OCI-LY7 (cell line): ENCODE data around the gene USP8.

Experiments used
- EZH2phosphoT487 ChIP-seq: fragments of 200-600 bp; sonication (generic); IDR thresholded peaks from 2 replicates; pipeline ENCODE4 v1.6.1; 2018; ENCODE audit warnings: low read depth, borderline replicate concordance, mild to moderate bottlenecking, mixed run types, antibody characterized with exemption, low read length, moderate library complexity, mixed read lengths
- TF ChIP-seq, protein P1 (sequence below): fragments of 200-600 bp; sonication (generic); conservative IDR thresholded peaks from 2 replicates; pipeline ENCODE4 v1.5.1; 2014; ENCODE audit warnings: mild to moderate bottlenecking, antibody characterized with exemption, low read length, moderate library complexity, mixed read lengths

DNA sequence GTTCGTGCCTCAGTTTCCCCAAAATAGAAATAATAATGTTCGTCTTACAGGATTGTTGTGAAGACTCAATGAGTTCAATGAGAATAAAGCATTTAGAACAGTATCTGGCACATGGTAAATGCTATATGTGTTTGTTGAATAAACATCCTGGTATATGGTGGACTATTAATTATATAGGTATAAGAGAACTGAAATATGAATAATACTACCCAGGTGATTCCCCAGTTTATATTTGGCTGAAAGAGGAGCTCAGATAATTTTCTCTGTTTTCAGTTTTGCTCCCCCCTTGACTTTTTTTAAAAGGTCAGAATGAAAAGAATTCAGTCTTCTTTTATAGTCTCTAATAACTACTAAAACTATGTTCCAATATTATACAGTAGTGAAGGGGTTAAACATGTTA, 46.9 kb downstream of the USP8 start:
- TF ChIP-seq, protein P1, sequence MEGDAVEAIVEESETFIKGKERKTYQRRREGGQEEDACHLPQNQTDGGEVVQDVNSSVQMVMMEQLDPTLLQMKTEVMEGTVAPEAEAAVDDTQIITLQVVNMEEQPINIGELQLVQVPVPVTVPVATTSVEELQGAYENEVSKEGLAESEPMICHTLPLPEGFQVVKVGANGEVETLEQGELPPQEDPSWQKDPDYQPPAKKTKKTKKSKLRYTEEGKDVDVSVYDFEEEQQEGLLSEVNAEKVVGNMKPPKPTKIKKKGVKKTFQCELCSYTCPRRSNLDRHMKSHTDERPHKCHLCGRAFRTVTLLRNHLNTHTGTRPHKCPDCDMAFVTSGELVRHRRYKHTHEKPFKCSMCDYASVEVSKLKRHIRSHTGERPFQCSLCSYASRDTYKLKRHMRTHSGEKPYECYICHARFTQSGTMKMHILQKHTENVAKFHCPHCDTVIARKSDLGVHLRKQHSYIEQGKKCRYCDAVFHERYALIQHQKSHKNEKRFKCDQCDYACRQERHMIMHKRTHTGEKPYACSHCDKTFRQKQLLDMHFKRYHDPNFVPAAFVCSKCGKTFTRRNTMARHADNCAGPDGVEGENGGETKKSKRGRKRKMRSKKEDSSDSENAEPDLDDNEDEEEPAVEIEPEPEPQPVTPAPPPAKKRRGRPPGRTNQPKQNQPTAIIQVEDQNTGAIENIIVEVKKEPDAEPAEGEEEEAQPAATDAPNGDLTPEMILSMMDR: no peak
- TF ChIP-seq EZH2phosphoT487: no peak
